Left kidney (tissue), 1 donor: ENCODE results near the gene RALGAPA1. TPM values are rescaled to one million over a fixed set of nuclear protein-coding genes. Genes with fewer than 3 reads are reported as not detected.

ENCODE experiments used
- polyA plus RNA-seq: library from polyadenylated mRNA; unstranded; fragments of 120-200 nt; gene quantifications from one replicate; pipeline ENCODE4 v1.2.1, GENCODE V29; 2013; ENCODE audit not compliant: insufficient read length

RALGAPA1 gene
- polyA plus RNA-seq, 1 donor: 48.7 TPM

Other genes with a start within 250 kb of the RALGAPA1 start
- gene BRMS1L, start 17.0 kb upstream of the RALGAPA1 start, polyA plus RNA-seq: 24.0 TPM